Upper lobe of left lung (tissue), 6 donors: Measurements from ENCODE around the gene PAPOLA. TPM values are rescaled to one million over a fixed set of nuclear protein-coding genes. Genes with fewer than 3 reads are reported as not detected.
"Not testable (repeated sequence)": the region's sequence is repeated elsewhere in the genome, so short reads cannot be mapped to it uniquely, and the experiment has no call there.

Source experiments
- ATAC-seq, 2 donors: fragments of 200-7000 bp; cut with Tn5 transposase; one replicate each; pipeline ENCODE4 v1.9.1; 2022; ENCODE audit warnings: mild to moderate bottlenecking in 2 of 2, moderate library complexity in 2 of 2; ENCODE audit not compliant: low FRiP score in 2 of 2
- DNase-seq, 2 donors: peaks; one replicate each; pipeline ENCODE4 v3.0.0-alpha.2; 2019 to 2020
- H3K27ac ChIP-seq, 4 donors: fragments of 200-600 bp; sonication (generic); one replicate each; pipeline ENCODE4 v1.5.1; 2016 to 2019
- H3K27me3 ChIP-seq, 4 donors: fragments of 200-600 bp; sonication (generic); one replicate each; pipeline ENCODE4 v1.5.1; 2017 to 2019
- H3K36me3 ChIP-seq, 4 donors: fragments of 200-600 bp; sonication (generic); one replicate each; pipeline ENCODE4 v1.5.1; 2016 to 2019
- H3K4me1 ChIP-seq, 4 donors: fragments of 200-600 bp; sonication (generic); one replicate each; pipeline ENCODE4 v1.5.1; 2018 to 2019
- H3K4me3 ChIP-seq, 4 donors: fragments of 200-600 bp; sonication (generic); one replicate each; pipeline ENCODE4 v1.5.1; 2017 to 2019; ENCODE audit warnings: mild to moderate bottlenecking in 2 of 4, moderate library complexity in 1 of 4
- H3K9me3 ChIP-seq, 4 donors: fragments of 200-600 bp; sonication (generic); one replicate each; pipeline ENCODE4 v1.5.1; 2018 to 2019
- EP300 ChIP-seq, 4 donors: sonication (generic); formaldehyde crosslinking; IDR thresholded peaks; one replicate each; pipeline ENCODE4 v1.5.1; 2017; ENCODE audit warnings: antibody characterized with exemption in 4 of 4, control low read depth in 2 of 4
- POLR2A ChIP-seq, 4 donors: fragments of 450-650 bp; IDR thresholded peaks; one replicate each; pipeline ENCODE4 v1.5.1; 2016 to 2017; ENCODE audit warnings: antibody characterized with exemption in 4 of 4, mild to moderate bottlenecking in 2 of 4
- POLR2AphosphoS5 ChIP-seq, 2 donors: sonication (generic); formaldehyde crosslinking; IDR thresholded peaks; one replicate each; pipeline ENCODE4 v1.5.1; 2017; ENCODE audit warnings: antibody characterized with exemption in 2 of 2
- WGBS, 2 donors: methylation state at CpG; one replicate each; pipeline ENCODE4 v1.1.5; 2017 to 2018; 5-methylcytosine and 5-hydroxymethylcytosine counted together
- total RNA-seq, 6 donors: library from RNA; depleted of rRNA in 4 of 6; stranded (reverse); fragments of >200 nt in 4 of 6; gene quantifications; one replicate each; pipeline versions ENCODE4 v1.1.0 to v1.2.1, GENCODE V29; 2016 to 2021
- TF ChIP-seq, protein P1 (sequence below), 6 experiments: fragments of 450-650 bp in 4 of 6; fragments of 200-600 bp in 2 of 6; sonication (generic) in 2 of 6; IDR thresholded peaks; one replicate each; pipeline ENCODE4 v1.5.1; 2016 to 2019; ENCODE audit warnings: antibody characterized with exemption in 6 of 6
- donor health status: DM: no; HTN: no; CAD: no; lungs with moderate emphysema.
- donor health status: DM: no; HTN: yes; CAD: no; lungs with severe emphysema.

Gene PAPOLA
- total RNA-seq, 6 donors from 2014 or later = 109 to 210 (median 137) TPM

DNA sequence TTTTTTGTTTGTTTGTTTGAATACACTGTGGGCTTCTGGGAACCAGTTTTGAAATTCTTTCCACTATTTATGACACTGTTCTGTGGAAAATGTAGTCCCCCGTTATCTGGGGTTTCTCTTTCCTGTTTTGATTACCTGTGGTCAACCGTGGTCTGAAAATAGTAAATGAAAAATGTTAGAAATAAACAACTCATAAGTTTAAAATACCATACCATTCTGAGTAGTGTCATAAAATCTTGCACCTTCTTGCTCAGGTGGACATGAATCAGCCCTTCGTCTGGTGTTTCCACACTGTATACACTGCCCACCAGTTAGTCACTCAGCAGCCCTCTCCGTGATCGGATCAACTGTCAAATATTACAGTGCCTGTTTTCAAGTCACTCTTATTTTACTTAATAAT is 5.1 kb upstream of the PAPOLA start:
- ATAC-seq = no peak
- H3K36me3 ChIP-seq = no peaks in the 10 kb centered on the region
- no peak overlapping the region for H3K4me3 ChIP-seq

DNA sequence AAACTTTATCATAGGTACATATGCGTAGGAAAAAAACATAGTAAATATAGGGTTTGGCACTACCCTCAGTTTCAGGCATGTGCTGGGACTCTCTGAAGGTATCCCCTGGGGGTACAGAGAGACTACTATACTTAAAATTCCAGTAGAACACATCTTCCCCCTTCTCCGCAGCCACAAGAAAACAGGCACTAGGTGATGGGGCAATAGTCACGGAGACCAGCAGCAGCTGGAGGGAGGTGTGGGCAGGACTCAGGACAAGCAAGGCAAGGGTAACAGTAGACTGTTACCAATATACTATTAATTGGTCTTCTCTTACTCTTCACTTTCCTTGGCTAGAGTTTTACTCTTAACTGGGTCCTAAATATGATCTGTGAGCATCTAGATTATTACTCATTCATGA is 4.6 kb upstream of the PAPOLA start:
- peak in 1 of 2 donors; percentile 22 for DNase-seq
- peaks cover 4 to 7% (median 6%) of the 10 kb centered on the region in 4 donors for H3K4me1 ChIP-seq
- no peaks in the 10 kb centered on the region for H3K9me3 ChIP-seq
- no peak overlapping the region for H3K27ac ChIP-seq
- ATAC-seq = no peak
- H3K4me3 ChIP-seq = no peak overlapping the region
- no peaks in the 10 kb centered on the region for H3K27me3 ChIP-seq
- H3K36me3 ChIP-seq = no peaks in the 10 kb centered on the region
- no peak for TF ChIP-seq POLR2AphosphoS5 (IDR thresholded peaks at IDR 0.05)
- TF ChIP-seq POLR2A (IDR thresholded peaks at IDR 0.05) = no peak
- TF ChIP-seq, protein P1, sequence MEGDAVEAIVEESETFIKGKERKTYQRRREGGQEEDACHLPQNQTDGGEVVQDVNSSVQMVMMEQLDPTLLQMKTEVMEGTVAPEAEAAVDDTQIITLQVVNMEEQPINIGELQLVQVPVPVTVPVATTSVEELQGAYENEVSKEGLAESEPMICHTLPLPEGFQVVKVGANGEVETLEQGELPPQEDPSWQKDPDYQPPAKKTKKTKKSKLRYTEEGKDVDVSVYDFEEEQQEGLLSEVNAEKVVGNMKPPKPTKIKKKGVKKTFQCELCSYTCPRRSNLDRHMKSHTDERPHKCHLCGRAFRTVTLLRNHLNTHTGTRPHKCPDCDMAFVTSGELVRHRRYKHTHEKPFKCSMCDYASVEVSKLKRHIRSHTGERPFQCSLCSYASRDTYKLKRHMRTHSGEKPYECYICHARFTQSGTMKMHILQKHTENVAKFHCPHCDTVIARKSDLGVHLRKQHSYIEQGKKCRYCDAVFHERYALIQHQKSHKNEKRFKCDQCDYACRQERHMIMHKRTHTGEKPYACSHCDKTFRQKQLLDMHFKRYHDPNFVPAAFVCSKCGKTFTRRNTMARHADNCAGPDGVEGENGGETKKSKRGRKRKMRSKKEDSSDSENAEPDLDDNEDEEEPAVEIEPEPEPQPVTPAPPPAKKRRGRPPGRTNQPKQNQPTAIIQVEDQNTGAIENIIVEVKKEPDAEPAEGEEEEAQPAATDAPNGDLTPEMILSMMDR (IDR thresholded peaks at IDR 0.05) = no peak
- TF ChIP-seq EP300 (IDR thresholded peaks at IDR 0.05) = no peak
- WGBS, 2 donors = 72 to 82% methylated on average over 3 of the region's 3 CpGs

More for the DNA sequence above, 5.1 kb upstream of the PAPOLA start:
- H3K9me3 ChIP-seq = no peaks in the 10 kb centered on the region
- no peak overlapping the region for H3K27ac ChIP-seq
- TF ChIP-seq EP300 (IDR thresholded peaks at IDR 0.05) = no peak
- no peak for TF ChIP-seq POLR2A (IDR thresholded peaks at IDR 0.05)
- no peak for DNase-seq
- WGBS, 2 donors = 50 to 61% methylated on average over 5 of the region's 5 CpGs
- H3K4me1 ChIP-seq = peaks cover 4 to 7% (median 6%) of the 10 kb centered on the region in 4 donors
- H3K27me3 ChIP-seq = no peaks in the 10 kb centered on the region

DNA sequence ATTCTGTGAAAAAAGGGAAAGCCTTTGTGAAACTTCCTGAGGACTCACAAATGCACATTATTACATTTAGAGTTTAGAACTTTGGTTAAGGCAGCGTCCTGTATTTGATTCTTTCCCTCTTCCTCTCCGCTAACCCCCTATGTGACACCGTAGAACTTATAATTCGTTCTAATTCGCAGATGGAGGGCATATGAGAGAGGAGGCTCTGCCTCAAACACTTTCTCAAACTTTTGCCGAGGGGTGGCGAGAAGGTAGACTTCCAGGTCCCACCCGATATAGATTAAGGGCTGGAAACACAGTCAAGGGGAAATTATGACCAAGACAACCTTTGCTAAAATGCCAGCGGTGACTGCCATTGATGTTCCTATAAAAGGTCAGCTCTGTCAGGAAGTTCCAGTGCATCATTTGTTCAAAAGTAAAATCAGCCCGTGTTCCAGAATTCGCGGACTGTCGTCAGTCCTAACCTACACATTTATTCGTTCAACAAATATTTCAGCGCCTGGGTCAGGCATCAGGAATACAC is 904 bp upstream of the PAPOLA start:
- no peak for TF ChIP-seq POLR2AphosphoS5 (IDR thresholded peaks at IDR 0.05)
- TF ChIP-seq EP300 (IDR thresholded peaks at IDR 0.05) = no peak
- no peak for TF ChIP-seq POLR2A (IDR thresholded peaks at IDR 0.05)
- TF ChIP-seq, protein P1 (IDR thresholded peaks at IDR 0.05) = no peak
- H3K36me3 ChIP-seq = no peaks in the 10 kb centered on the region
- H3K4me3 ChIP-seq = peak overlapping the region; percentile 74 to 95 (median 83)
- H3K4me1 ChIP-seq = peaks cover 31 to 39% (median 34%) of the 10 kb centered on the region in 4 donors
- H3K27me3 ChIP-seq = no peaks in the 10 kb centered on the region
- ATAC-seq (no peak), DNase-seq (no peak)
- peak overlapping the region; percentile 97 to 100 (median 100) for H3K27ac ChIP-seq
- no peaks in the 10 kb centered on the region for H3K9me3 ChIP-seq
- 10 to 15% methylated on average over 15 of the region's 15 CpGs for WGBS, 2 donors

DNA sequence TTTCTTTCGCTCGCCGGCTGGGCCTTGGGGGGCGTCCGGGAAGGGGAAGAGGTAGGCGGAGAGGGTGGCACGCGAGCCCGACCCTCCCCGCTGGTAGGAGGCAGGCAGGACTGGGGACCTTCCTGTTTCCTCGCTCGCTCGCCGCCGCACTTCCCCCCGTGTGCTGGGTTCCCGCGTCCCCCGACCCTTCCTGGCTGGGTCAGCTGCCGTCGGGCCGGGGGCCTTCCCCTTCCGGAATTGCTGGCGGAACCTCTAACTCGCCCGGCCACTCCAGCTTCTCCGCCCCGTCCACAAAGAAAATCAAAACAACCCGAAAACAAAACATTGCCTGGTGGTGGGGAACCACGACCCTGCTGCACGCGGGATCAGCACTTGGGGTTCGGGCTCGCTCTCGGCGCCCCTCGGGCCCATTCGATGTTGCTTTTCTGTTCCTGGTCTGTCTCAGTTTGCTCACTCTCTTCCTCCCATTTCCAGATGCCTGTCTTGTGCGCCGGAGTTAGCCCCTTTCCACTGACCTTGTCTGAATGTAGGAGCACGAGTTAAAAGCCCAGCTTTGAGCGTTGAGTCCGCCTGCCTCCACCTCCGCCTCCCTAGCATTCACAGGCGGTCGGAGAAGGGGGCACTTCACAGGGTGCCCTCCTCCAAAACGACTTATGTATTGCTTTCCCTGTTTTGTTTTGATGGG is 581 bp downstream of the PAPOLA start:
- Histone ChIP-seq H3K27me3 (no peaks in the 10 kb centered on the region), H3K4me1 (peaks cover 31 to 43% (median 37%) of the 10 kb centered on the region in 4 donors), H3K9me3 (no peaks in the 10 kb centered on the region), H3K36me3 (no peaks in the 10 kb centered on the region), H3K27ac (peak overlapping the region; percentile 97 to 100 (median 100)), H3K4me3 (peak overlapping the region; percentile 74 to 95 (median 83))
- 0 to 1% methylated on average over 33 to 44 of the region's 47 CpGs for WGBS, 2 donors
- peak in 1 of 2 donors; percentile 73 for DNase-seq
- peak; percentile 77 to 81 for ATAC-seq
- TF ChIP-seq EP300 (IDR thresholded peaks at IDR 0.05) (no peak), POLR2A (IDR thresholded peaks at IDR 0.05) (peak in 1 of 4 donors; percentile 36)

DNA sequence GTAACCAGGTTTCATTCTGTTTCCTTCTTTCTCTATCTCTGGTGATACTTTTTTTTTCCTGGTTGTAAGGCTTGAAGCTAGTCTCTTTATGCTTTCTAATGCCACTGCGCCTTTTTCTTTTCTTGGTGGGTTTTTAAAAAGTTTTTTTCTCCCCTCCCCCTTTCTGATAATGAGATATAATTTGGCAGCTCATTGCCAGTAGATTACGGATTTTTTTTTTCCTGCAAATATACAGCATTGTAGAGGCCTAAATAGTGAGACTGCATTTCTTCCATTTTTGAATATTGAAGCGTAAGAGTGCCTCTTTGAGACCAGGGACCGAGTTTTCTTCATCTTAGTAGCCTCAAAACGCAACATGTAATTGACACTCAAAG is 1.1 kb downstream of the PAPOLA start:
- WGBS, 2 donors = 15 to 18% methylated on average over 5 of the region's 5 CpGs
- no peaks in the 10 kb centered on the region for H3K36me3 ChIP-seq
- DNase-seq (no peak), ATAC-seq (no peak)
- H3K4me3 ChIP-seq = peak overlapping the region; percentile 74 to 95 (median 83)
- H3K27ac ChIP-seq = peak overlapping the region; percentile 97 to 100 (median 100)
- H3K9me3 ChIP-seq = no peaks in the 10 kb centered on the region
- H3K27me3 ChIP-seq = no peaks in the 10 kb centered on the region
- TF ChIP-seq POLR2A (IDR thresholded peaks at IDR 0.05) = no peak
- TF ChIP-seq EP300 (IDR thresholded peaks at IDR 0.05) = no peak
- no peak for TF ChIP-seq POLR2AphosphoS5 (IDR thresholded peaks at IDR 0.05)
- TF ChIP-seq, protein P1 (IDR thresholded peaks at IDR 0.05) = no peak
- H3K4me1 ChIP-seq = peaks cover 31 to 47% (median 37%) of the 10 kb centered on the region in 4 donors

DNA sequence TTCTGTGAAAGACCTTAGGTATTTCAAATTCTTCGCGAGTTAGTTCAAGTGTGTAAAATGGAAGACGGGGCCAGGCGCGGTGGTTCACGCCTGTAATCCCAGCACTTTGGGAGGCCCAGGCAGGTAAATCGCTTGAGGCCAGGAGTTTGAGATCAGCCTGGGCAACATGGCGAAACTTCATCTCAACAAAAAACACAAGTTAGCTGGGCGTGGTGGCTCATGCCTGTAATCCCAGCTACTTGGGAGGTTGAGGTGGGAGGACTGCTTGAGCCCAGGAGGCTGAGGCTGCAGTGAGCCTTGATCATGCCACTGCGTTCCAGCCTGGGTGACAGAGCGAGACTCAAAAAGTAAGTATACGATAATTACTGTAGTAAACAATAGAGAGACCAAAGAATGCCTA is 2.2 kb downstream of the PAPOLA start:
- H3K36me3 ChIP-seq, DNase-seq, H3K27me3 ChIP-seq, H3K9me3 ChIP-seq, H3K4me3 ChIP-seq, H3K27ac ChIP-seq, ATAC-seq: not testable (repeated sequence)
- peaks cover 31 to 56% (median 38%) of the 10 kb centered on the region in 4 donors for H3K4me1 ChIP-seq
- 88 to 95% methylated on average over 12 of the region's 12 CpGs for WGBS, 2 donors
